HFFc6 (cell line): ENCODE results near the gene PLEKHO2. TPM values are rescaled to one million over a fixed set of nuclear protein-coding genes. Genes with fewer than 3 reads are reported as not detected.

ENCODE experiments used
- DNase-seq: peaks from one replicate; pipeline ENCODE4 v3.0.0-alpha.2; 2018
- H3K27ac Mint-ChIP-seq: 2 replicates; pipeline ENCODE4 v1.8.0; 2020; ENCODE audit warnings: mild to moderate bottlenecking, mixed read lengths
- H3K27me3 Mint-ChIP-seq: 2 replicates; pipeline ENCODE4 v1.8.0; 2021; ENCODE audit warnings: mild to moderate bottlenecking, moderate library complexity, mixed read lengths; ENCODE audit not compliant: insufficient read depth
- H3K36me3 Mint-ChIP-seq: 2 replicates; pipeline ENCODE4 v1.8.0; 2021; ENCODE audit warnings: low read depth, mixed read lengths
- H3K4me1 Mint-ChIP-seq: 2 replicates; pipeline ENCODE4 v1.8.0; 2020; ENCODE audit warnings: low read depth, mixed read lengths
- H3K4me3 Mint-ChIP-seq: 2 replicates; pipeline ENCODE4 v1.8.0; 2020; ENCODE audit warnings: mild to moderate bottlenecking, moderate library complexity, mixed read lengths
- H3K9me3 Mint-ChIP-seq: 2 replicates; pipeline ENCODE4 v1.8.0; 2020; ENCODE audit warnings: mild to moderate bottlenecking, mixed read lengths
- CTCF ChIP-seq: fragments of 200-600 bp; sonication (generic); IDR thresholded peaks from 2 replicates; pipeline ENCODE4 v1.5.0; 2021; ENCODE audit warnings: antibody characterized with exemption, mild to moderate bottlenecking
- total RNA-seq, 6 experiments: library from RNA; stranded (reverse); fragmentation: NEBNext Ultra II Directional; extraction: Animal tissue kit (Norgen Biotek cat#: 25700); gene quantifications; 2 replicates in 1 of 6; 3 replicates in 5 of 6; pipeline ENCODE4 v1.2.3, GENCODE V29; 2021

PLEKHO2 gene
- total RNA-seq, 6 experiments from 2014 or later, result 23.0 to 28.3 (median 25.4) TPM

GRCh38 chr15:64837502-64837901 lies 4.2 kb upstream of the PLEKHO2 start:
- no peak for TF ChIP-seq CTCF
- H3K9me3 Mint-ChIP-seq, result no peaks in the 10 kb centered on the region
- peaks cover 25% of the 10 kb centered on the region for H3K4me1 Mint-ChIP-seq
- no peak overlapping the region for H3K4me3 Mint-ChIP-seq
- DNase-seq, result no peak
- H3K27ac Mint-ChIP-seq, result no peak overlapping the region
- H3K36me3 Mint-ChIP-seq, result peaks cover 8% of the 10 kb centered on the region; the same call in 1 of the 2 replicates
- H3K27me3 Mint-ChIP-seq, result no peaks in the 10 kb centered on the region; the same call in 1 of the 2 replicates

- no peaks in the 10 kb centered on the region; the same call in 1 of the 2 replicates for H3K27me3 Mint-ChIP-seq
- H3K27ac Mint-ChIP-seq, result peak overlapping the region; percentile 85
- DNase-seq, result no peak
- peaks cover 46% of the 10 kb centered on the region for H3K4me1 Mint-ChIP-seq
- H3K4me3 Mint-ChIP-seq, result peak overlapping the region; percentile 99
- no peak for TF ChIP-seq CTCF
- H3K36me3 Mint-ChIP-seq, result peaks cover 8% of the 10 kb centered on the region; the same call in 1 of the 2 replicates
- no peaks in the 10 kb centered on the region for H3K9me3 Mint-ChIP-seq
Measured at GRCh38 chr15:64841060-64841343, 713 bp upstream of the PLEKHO2 start.

- no peak for TF ChIP-seq CTCF
- H3K27me3 Mint-ChIP-seq, result no peaks in the 10 kb centered on the region; the same call in 1 of the 2 replicates
- H3K36me3 Mint-ChIP-seq, result peaks cover 6% of the 10 kb centered on the region; the same call in 1 of the 2 replicates
- DNase-seq, result no peak
- no peaks in the 10 kb centered on the region for H3K9me3 Mint-ChIP-seq
- H3K27ac Mint-ChIP-seq, result peak overlapping the region; percentile 91
- H3K4me3 Mint-ChIP-seq, result peak overlapping the region; percentile 99
- H3K4me1 Mint-ChIP-seq, result peaks cover 47% of the 10 kb centered on the region
Measured at GRCh38 chr15:64842096-64842939, 603 bp downstream of the PLEKHO2 start.

GRCh38 chr15:64842986-64843561 lies 1.4 kb downstream of the PLEKHO2 start:
- peaks cover 55% of the 10 kb centered on the region for H3K4me1 Mint-ChIP-seq
- no peak for TF ChIP-seq CTCF
- DNase-seq, result peak; percentile 62
- peaks cover 10% of the 10 kb centered on the region for H3K36me3 Mint-ChIP-seq
- peak overlapping the region; percentile 99 for H3K4me3 Mint-ChIP-seq
- no peaks in the 10 kb centered on the region; the same call in 1 of the 2 replicates for H3K27me3 Mint-ChIP-seq
- peak overlapping the region; percentile 91 for H3K27ac Mint-ChIP-seq
- H3K9me3 Mint-ChIP-seq, result no peaks in the 10 kb centered on the region

DNA sequence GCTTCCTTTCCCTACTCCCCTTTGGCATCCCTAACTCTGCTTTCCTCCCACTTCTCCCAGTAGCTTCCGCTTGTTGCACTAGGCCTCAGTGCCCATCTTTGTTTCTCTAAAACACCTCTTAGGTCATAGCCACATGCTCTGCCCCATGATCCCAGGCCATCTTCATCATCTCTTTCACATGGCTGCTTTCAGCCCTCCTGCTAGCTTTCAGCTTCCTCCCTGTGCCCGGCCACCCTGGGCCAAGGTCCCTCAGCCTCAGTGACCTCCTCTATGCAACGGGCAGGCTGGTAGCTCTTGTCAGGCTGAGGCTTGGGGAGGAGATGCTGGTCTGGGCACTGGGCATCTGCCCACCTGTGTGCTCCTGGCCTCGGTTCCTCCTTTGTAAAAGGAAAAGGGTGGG lies 2.3 kb downstream of the PLEKHO2 start:
- Mint-ChIP-seq H3K36me3 (peaks cover 14% of the 10 kb centered on the region), H3K4me3 (peak overlapping the region; percentile 99), H3K4me1 (peaks cover 59% of the 10 kb centered on the region), H3K27ac (peak overlapping the region; percentile 91), H3K9me3 (no peaks in the 10 kb centered on the region), H3K27me3 (no peaks in the 10 kb centered on the region; the same call in 1 of the 2 replicates)
- TF ChIP-seq CTCF, result no peak
- DNase-seq, result no peak
